ENCODE data around the gene EFNA5.

GRCh38 chr5:107469064-107469463, 201.7 kb downstream of the EFNA5 start:
- TF ChIP-seq CTCF (IDR thresholded peaks at IDR 0.05) (no peak), ZFX (IDR thresholded peaks at IDR 0.05; ENCODE audit: borderline replicate concordance) (no peak)

Measured in 22Rv1 (cell line).